Measurements from ENCODE around the gene DCTPP1. TPM values are rescaled to one million over a fixed set of nuclear protein-coding genes. Genes with fewer than 3 reads are reported as not detected.

DCTPP1 gene
- total and polyA plus RNA-seq, 2 of the 4 experiments (the other 2 are of a cell fraction) = 24.9 to 45.5 TPM

DNA sequence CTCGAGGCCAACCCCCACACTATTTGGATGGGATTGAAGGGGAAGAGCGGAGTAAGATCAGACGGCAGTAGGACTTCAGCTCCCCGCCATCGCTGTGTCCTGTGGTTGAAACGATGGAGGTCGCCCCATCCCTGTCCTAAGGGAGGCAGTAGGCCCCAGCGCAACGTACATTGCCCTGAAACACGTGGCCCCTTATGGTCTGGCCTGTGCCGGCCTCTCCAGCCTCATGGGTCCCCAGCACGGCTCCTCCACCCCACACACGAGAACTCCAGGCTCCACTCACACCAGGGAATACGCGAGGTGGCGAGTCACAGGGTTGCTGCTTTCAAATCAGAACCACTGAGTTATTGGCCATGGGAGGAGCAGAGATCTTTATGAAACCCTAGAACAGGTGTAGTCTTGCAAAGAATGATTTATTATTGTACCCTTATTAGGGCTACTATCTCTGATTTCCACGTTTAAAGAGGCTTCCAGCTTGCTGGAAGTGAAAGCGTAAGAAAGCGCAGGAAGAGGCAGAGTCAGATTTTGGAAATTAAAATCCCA, 669 bp upstream of the DCTPP1 start:
- dilution Hi-C loops (cut with HindIII; ENCODE audit: low sequenced_read_pairs, unreplicated experiment) = no loop called here
- H2BK15ac ChIP-seq (ENCODE audit: low read depth, low read length) = no peak overlapping the region
- WGBS, 2 experiments (ENCODE audit: extremely low coverage in 2 of 2, insufficient read length in 1 of 2) = 27% methylated on average over 4 of the region's 19 CpGs; no CpG with 5 or more reads in 1 of the 2 experiments
- H3K27me3 ChIP-seq (ENCODE audit: control insufficient read depth, insufficient read depth, low read length) = peaks cover 7% of the 10 kb centered on the region
- peak overlapping the region; percentile 49 for H3K4ac ChIP-seq (ENCODE audit: low read depth, low read length)
- POLR2A ChIA-PET (ENCODE audit: unreplicated experiment) = no interaction called here
- H3K36me3 ChIP-seq (ENCODE audit: control insufficient read depth, insufficient read depth, low read length) = peaks cover 6% of the 10 kb centered on the region
- 0 out of 2 replicates have a peak overlapping the region, but pooled peaks have one; percentile 15 for H2AK5ac ChIP-seq (ENCODE audit: low read depth, low read length)
- no TSS peak for BruUV-seq (replicated peaks)
- H3K18ac ChIP-seq (ENCODE audit: low read depth, low read length) = no peak overlapping the region
- peaks cover 3% of the 10 kb centered on the region; the same call in 1 of the 2 replicates for H3K4me1 ChIP-seq (ENCODE audit: control insufficient read depth, insufficient read depth, low read length)
- DNase-seq (no peak), ATAC-seq (ENCODE audit: low read depth) (peak; percentile 1)
- peak overlapping the region; percentile 71 for H4K5ac ChIP-seq (ENCODE audit: low read depth, low read length)
- no peak overlapping the region for H2BK20ac ChIP-seq (ENCODE audit: low read depth, low read length)
- no peak overlapping the region for H3K56ac ChIP-seq (ENCODE audit: extremely low read depth, insufficient read depth, low read length)
- H4K8ac ChIP-seq (ENCODE audit: low read depth in 2 of 2, low read length in 2 of 2) = peak overlapping the region; percentile 81 to 93
- H2BK5ac ChIP-seq (ENCODE audit: low read depth, low read length, poor library complexity, severe bottlenecking) = no peak overlapping the region
- in situ Hi-C loops (cut with MboI; ENCODE audit: low sequenced_read_pairs) = no loop called here
- H4K91ac ChIP-seq (ENCODE audit: insufficient read depth, low read depth, low read length) = peak overlapping the region; percentile 25; the same call in 1 of the 2 replicates
- H3K4me2 ChIP-seq (ENCODE audit: low read depth, low read length) = peak overlapping the region; percentile 72
- H3K79me1 ChIP-seq (ENCODE audit: low read depth in 1 of 2, low read length in 2 of 2) = peaks cover 15 to 19% of the 10 kb centered on the region in 2 experiments
- no peak overlapping the region for H3K27ac ChIP-seq (ENCODE audit: insufficient read depth, low read length)
- no peak overlapping the region for H2BK120ac ChIP-seq (ENCODE audit: low read depth, low read length)
- peak overlapping the region; percentile 100 for H2AFZ ChIP-seq (replicated peaks; ENCODE audit: low read length, poor library complexity)
- no peak overlapping the region; the same call in 1 of the 2 replicates for H3K14ac ChIP-seq (replicated peaks; ENCODE audit: low read depth, low read length)
- H3K4me3 ChIP-seq (ENCODE audit: insufficient read depth, low read depth, low read length) = peak overlapping the region; percentile 23
- CTCF ChIA-PET = interaction anchor here (0.6 to 1.5 kb wide), 7 partner anchors 8 to 511 kb away, joined by 3 to 6 read pairs (median 3); no protein-coding TSS in a partner anchor
- H4K20me1 ChIP-seq (ENCODE audit: insufficient read depth, low read length) = no peaks in the 10 kb centered on the region; the same call in 1 of the 2 replicates
- H2AK9ac ChIP-seq (replicated peaks; ENCODE audit: low read depth, low read length, poor library complexity) = peak overlapping the region; percentile 60
- no peaks in the 10 kb centered on the region for H3K9me3 ChIP-seq (ENCODE audit: control insufficient read depth, insufficient read depth, low read length)
- no peak overlapping the region for H3K23ac ChIP-seq (ENCODE audit: low read depth, low read length)
- peaks cover 6% of the 10 kb centered on the region for H3K9me1 ChIP-seq (ENCODE audit: insufficient read depth, low read length)
- intact Hi-C loops (cut with micrococcal nuclease) = loop anchor here (1.0 kb wide), 1 partner anchor 198 kb away; no protein-coding TSS in a partner anchor
- H3K9ac ChIP-seq (ENCODE audit: low read depth, low read length) = 0 out of 2 replicates have a peak overlapping the region, but pooled peaks have one; percentile 7
- TF ChIP-seq SMC3 (IDR thresholded peaks at IDR 0.05; ENCODE audit: low read depth, low read length) (no peak), POLR2A (IDR thresholded peaks at IDR 0.05; ENCODE audit: low read depth, low read length) (no peak), CEBPB (IDR thresholded peaks at IDR 0.05; ENCODE audit: low read depth, low read length) (no peak), MXI1 (IDR thresholded peaks at IDR 0.05; ENCODE audit: borderline replicate concordance, low read depth, low read length) (no peak), NFE2L2 (IDR thresholded peaks at IDR 0.05; ENCODE audit: low read depth, low read length) (no peak), MAZ (IDR thresholded peaks at IDR 0.05; ENCODE audit: borderline replicate concordance, low read depth, low read length) (no peak), RFX5 (IDR thresholded peaks at IDR 0.05; ENCODE audit: low read depth, low read length) (no peak), BHLHE40 (IDR thresholded peaks at IDR 0.05; ENCODE audit: low read depth, low read length) (no peak), FOS (IDR thresholded peaks at IDR 0.05; ENCODE audit: low read depth, low read length) (no peak), CHD1 (IDR thresholded peaks at IDR 0.05; ENCODE audit: low read depth, low read length) (no peak), RAD21 (IDR thresholded peaks at IDR 0.05; ENCODE audit: low read length) (no peak), MAFK (IDR thresholded peaks at IDR 0.05; ENCODE audit: low read depth, low read length) (no peak)
- TF ChIP-seq, protein P1, sequence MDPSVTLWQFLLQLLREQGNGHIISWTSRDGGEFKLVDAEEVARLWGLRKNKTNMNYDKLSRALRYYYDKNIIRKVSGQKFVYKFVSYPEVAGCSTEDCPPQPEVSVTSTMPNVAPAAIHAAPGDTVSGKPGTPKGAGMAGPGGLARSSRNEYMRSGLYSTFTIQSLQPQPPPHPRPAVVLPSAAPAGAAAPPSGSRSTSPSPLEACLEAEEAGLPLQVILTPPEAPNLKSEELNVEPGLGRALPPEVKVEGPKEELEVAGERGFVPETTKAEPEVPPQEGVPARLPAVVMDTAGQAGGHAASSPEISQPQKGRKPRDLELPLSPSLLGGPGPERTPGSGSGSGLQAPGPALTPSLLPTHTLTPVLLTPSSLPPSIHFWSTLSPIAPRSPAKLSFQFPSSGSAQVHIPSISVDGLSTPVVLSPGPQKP (IDR thresholded peaks at IDR 0.05; ENCODE audit: borderline replicate concordance, low read depth, low read length) = no peak
- TF ChIP-seq, protein P2, sequence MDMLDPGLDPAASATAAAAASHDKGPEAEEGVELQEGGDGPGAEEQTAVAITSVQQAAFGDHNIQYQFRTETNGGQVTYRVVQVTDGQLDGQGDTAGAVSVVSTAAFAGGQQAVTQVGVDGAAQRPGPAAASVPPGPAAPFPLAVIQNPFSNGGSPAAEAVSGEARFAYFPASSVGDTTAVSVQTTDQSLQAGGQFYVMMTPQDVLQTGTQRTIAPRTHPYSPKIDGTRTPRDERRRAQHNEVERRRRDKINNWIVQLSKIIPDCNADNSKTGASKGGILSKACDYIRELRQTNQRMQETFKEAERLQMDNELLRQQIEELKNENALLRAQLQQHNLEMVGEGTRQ (IDR thresholded peaks at IDR 0.05; ENCODE audit: low read depth, low read length) = no peak
- TF ChIP-seq, protein P3, sequence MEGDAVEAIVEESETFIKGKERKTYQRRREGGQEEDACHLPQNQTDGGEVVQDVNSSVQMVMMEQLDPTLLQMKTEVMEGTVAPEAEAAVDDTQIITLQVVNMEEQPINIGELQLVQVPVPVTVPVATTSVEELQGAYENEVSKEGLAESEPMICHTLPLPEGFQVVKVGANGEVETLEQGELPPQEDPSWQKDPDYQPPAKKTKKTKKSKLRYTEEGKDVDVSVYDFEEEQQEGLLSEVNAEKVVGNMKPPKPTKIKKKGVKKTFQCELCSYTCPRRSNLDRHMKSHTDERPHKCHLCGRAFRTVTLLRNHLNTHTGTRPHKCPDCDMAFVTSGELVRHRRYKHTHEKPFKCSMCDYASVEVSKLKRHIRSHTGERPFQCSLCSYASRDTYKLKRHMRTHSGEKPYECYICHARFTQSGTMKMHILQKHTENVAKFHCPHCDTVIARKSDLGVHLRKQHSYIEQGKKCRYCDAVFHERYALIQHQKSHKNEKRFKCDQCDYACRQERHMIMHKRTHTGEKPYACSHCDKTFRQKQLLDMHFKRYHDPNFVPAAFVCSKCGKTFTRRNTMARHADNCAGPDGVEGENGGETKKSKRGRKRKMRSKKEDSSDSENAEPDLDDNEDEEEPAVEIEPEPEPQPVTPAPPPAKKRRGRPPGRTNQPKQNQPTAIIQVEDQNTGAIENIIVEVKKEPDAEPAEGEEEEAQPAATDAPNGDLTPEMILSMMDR (conservative IDR thresholded peaks at IDR 0.05; ENCODE audit: low read depth, low read length) = no peak
